ENCODE results near the gene SIK3. TPM values are rescaled to one million over a fixed set of nuclear protein-coding genes. Genes with fewer than 3 reads are reported as not detected.

Gene SIK3
- total and polyA plus RNA-seq, 2 experiments from 2014 or later: 6.1 to 33.9 TPM

DNA sequence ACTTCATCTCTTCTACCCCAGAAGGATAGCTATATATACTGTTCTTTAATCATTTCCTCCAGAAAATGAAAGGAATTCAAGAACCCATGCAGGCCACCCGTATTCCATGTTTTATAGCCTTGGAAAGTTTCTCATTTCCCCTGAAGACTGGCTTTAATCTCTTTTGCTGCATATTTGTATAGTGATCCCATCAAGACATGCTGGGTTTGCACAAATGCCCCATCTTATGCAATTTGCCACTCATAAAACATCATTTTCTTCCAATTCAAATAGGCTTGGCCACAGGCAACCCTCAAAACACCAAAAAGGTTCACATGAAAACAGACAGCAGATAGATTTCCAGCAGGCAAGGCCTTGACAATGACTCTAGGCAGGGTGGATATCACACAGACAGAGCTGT lies 232.5 kb downstream of the SIK3 start (continued):
- TF ChIP-seq, protein P1, sequence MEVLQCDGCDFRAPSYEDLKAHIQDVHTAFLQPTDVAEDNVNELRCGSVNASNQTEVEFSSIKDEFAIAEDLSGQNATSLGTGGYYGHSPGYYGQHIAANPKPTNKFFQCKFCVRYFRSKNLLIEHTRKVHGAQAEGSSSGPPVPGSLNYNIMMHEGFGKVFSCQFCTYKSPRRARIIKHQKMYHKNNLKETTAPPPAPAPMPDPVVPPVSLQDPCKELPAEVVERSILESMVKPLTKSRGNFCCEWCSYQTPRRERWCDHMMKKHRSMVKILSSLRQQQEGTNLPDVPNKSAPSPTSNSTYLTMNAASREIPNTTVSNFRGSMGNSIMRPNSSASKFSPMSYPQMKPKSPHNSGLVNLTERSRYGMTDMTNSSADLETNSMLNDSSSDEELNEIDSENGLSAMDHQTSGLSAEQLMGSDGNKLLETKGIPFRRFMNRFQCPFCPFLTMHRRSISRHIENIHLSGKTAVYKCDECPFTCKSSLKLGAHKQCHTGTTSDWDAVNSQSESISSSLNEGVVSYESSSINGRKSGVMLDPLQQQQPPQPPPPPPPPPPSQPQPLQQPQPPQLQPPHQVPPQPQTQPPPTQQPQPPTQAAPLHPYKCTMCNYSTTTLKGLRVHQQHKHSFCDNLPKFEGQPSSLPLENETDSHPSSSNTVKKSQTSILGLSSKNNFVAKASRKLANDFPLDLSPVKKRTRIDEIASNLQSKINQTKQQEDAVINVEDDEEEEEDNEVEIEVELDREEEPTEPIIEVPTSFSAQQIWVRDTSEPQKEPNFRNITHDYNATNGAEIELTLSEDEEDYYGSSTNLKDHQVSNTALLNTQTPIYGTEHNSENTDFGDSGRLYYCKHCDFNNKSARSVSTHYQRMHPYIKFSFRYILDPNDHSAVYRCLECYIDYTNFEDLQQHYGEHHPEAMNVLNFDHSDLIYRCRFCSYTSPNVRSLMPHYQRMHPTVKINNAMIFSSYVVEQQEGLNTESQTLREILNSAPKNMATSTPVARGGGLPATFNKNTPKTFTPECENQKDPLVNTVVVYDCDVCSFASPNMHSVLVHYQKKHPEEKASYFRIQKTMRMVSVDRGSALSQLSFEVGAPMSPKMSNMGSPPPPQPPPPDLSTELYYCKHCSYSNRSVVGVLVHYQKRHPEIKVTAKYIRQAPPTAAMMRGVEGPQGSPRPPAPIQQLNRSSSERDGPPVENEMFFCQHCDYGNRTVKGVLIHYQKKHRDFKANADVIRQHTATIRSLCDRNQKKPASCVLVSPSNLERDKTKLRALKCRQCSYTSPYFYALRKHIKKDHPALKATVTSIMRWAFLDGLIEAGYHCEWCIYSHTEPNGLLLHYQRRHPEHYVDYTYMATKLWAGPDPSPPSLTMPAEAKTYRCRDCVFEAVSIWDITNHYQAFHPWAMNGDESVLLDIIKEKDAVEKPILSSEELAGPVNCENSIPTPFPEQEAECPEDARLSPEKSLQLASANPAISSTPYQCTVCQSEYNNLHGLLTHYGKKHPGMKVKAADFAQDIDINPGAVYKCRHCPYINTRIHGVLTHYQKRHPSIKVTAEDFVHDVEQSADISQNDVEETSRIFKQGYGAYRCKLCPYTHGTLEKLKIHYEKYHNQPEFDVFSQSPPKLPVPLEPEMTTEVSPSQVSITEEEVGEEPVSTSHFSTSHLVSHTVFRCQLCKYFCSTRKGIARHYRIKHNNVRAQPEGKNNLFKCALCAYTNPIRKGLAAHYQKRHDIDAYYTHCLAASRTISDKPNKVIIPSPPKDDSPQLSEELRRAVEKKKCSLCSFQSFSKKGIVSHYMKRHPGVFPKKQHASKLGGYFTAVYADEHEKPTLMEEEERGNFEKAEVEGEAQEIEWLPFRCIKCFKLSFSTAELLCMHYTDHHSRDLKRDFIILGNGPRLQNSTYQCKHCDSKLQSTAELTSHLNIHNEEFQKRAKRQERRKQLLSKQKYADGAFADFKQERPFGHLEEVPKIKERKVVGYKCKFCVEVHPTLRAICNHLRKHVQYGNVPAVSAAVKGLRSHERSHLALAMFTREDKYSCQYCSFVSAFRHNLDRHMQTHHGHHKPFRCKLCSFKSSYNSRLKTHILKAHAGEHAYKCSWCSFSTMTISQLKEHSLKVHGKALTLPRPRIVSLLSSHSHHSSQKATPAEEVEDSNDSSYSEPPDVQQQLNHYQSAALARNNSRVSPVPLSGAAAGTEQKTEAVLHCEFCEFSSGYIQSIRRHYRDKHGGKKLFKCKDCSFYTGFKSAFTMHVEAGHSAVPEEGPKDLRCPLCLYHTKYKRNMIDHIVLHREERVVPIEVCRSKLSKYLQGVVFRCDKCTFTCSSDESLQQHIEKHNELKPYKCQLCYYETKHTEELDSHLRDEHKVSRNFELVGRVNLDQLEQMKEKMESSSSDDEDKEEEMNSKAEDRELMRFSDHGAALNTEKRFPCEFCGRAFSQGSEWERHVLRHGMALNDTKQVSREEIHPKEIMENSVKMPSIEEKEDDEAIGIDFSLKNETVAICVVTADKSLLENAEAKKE (CRISPR knock-in tag; IDR thresholded peaks at IDR 0.05): no peak
- TF ChIP-seq JUNB (IDR thresholded peaks at IDR 0.05; ENCODE audit: unreplicated experiment) (no peak), NANOG (IDR thresholded peaks at IDR 0.05; ENCODE audit: borderline replicate concordance) (no peak), CREB1 (CRISPR knock-in tag; IDR thresholded peaks at IDR 0.05; ENCODE audit: low read depth) (no peak), EZH2phosphoT487 (IDR thresholded peaks at IDR 0.05; ENCODE audit: unreplicated experiment) (no peak), STAT1 (IDR thresholded peaks at IDR 0.05; ENCODE audit: unreplicated experiment) (no peak)
- TF ChIP-seq, protein P2, sequence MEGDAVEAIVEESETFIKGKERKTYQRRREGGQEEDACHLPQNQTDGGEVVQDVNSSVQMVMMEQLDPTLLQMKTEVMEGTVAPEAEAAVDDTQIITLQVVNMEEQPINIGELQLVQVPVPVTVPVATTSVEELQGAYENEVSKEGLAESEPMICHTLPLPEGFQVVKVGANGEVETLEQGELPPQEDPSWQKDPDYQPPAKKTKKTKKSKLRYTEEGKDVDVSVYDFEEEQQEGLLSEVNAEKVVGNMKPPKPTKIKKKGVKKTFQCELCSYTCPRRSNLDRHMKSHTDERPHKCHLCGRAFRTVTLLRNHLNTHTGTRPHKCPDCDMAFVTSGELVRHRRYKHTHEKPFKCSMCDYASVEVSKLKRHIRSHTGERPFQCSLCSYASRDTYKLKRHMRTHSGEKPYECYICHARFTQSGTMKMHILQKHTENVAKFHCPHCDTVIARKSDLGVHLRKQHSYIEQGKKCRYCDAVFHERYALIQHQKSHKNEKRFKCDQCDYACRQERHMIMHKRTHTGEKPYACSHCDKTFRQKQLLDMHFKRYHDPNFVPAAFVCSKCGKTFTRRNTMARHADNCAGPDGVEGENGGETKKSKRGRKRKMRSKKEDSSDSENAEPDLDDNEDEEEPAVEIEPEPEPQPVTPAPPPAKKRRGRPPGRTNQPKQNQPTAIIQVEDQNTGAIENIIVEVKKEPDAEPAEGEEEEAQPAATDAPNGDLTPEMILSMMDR (conservative IDR thresholded peaks at IDR 0.05; ENCODE audit: low read depth in 2 of 2): no peak
- TF ChIP-seq, protein P3, sequence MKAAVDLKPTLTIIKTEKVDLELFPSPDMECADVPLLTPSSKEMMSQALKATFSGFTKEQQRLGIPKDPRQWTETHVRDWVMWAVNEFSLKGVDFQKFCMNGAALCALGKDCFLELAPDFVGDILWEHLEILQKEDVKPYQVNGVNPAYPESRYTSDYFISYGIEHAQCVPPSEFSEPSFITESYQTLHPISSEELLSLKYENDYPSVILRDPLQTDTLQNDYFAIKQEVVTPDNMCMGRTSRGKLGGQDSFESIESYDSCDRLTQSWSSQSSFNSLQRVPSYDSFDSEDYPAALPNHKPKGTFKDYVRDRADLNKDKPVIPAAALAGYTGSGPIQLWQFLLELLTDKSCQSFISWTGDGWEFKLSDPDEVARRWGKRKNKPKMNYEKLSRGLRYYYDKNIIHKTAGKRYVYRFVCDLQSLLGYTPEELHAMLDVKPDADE (IDR thresholded peaks at IDR 0.05): no peak

Measured in GM23338 (cell line).